Endodermal cell (in vitro differentiated cells): Measurements from ENCODE around the gene BAK1. TPM values are rescaled to one million over a fixed set of nuclear protein-coding genes. Genes with fewer than 3 reads are reported as not detected.
A peak's percentile ranks its signal among the peaks of the same experiment; 100 is the strongest.

ENCODE experiments used
- DNase-seq: peaks from one replicate; pipeline ENCODE4 v3.0.0-alpha.2; 2017
- H3K27ac ChIP-seq: 2 replicates; pipeline ENCODE4 v1.5.1; 2013; ENCODE audit warnings: mild to moderate bottlenecking, low read depth, low read length, moderate library complexity
- H3K27me3 ChIP-seq: 2 replicates; pipeline ENCODE4 v1.6.1; 2013; ENCODE audit warnings: mild to moderate bottlenecking, low read length, moderate library complexity; ENCODE audit not compliant: insufficient read depth, control insufficient read depth, poor library complexity, severe bottlenecking
- H3K36me3 ChIP-seq: 2 replicates; pipeline ENCODE4 v1.7.0; 2013; ENCODE audit warnings: mild to moderate bottlenecking, low read length, moderate library complexity; ENCODE audit not compliant: control insufficient read depth, insufficient read depth
- H3K4me1 ChIP-seq: one replicate; pipeline ENCODE4 v1.7.0; 2013; ENCODE audit warnings: low read length; ENCODE audit not compliant: control insufficient read depth, insufficient read depth
- H3K4me3 ChIP-seq: 2 replicates; pipeline ENCODE4 v1.5.1; 2013; ENCODE audit warnings: mild to moderate bottlenecking, low read length, moderate library complexity
- H3K9ac ChIP-seq: 2 replicates; pipeline ENCODE4 v1.6.1; 2013; ENCODE audit warnings: mild to moderate bottlenecking, low read length, moderate library complexity; ENCODE audit not compliant: poor library complexity, severe bottlenecking; ENCODE audit errors: extremely low read depth
- H3K9me3 ChIP-seq: 2 replicates; pipeline ENCODE4 v1.6.1; 2013; ENCODE audit warnings: mild to moderate bottlenecking, low read length, moderate library complexity; ENCODE audit not compliant: control insufficient read depth
- H3K27ac Mint-ChIP-seq: 2 replicates; pipeline ENCODE4 v1.8.0; 2020; ENCODE audit warnings: mixed read lengths
- H3K27me3 Mint-ChIP-seq: 2 replicates; pipeline ENCODE4 v1.8.0; 2021; ENCODE audit warnings: mild to moderate bottlenecking, mixed read lengths; ENCODE audit not compliant: insufficient read depth
- H3K36me3 Mint-ChIP-seq: 2 replicates; pipeline ENCODE4 v1.8.0; 2020; ENCODE audit warnings: low read depth, mixed read lengths
- H3K4me1 Mint-ChIP-seq: 2 replicates; pipeline ENCODE4 v1.8.0; 2020; ENCODE audit warnings: mixed read lengths
- H3K4me3 Mint-ChIP-seq: 2 replicates; pipeline ENCODE4 v1.8.0; 2020; ENCODE audit warnings: mild to moderate bottlenecking, moderate library complexity, mixed read lengths
- H3K9me3 Mint-ChIP-seq: 2 replicates; pipeline ENCODE4 v1.8.0; 2020; ENCODE audit warnings: mild to moderate bottlenecking, mixed read lengths
- CTCF ChIP-seq: fragments of 200-600 bp; sonication (generic); conservative IDR thresholded peaks from 2 replicates; pipeline ENCODE4 v1.5.0; 2021; ENCODE audit warnings: antibody characterized with exemption, mild to moderate bottlenecking
- WGBS, 2 experiments: methylation state at CpG; one replicate each; pipeline versions ENCODE4 v1.1.5 to v1.1.7; 2013; ENCODE audit warnings: missing lambda C conversion rate in 2 of 2, mixed read lengths in 1 of 2; ENCODE audit not compliant: insufficient coverage in 1 of 2, insufficient read length in 1 of 2; 5-methylcytosine and 5-hydroxymethylcytosine counted together
- total RNA-seq, 2 donors: library from RNA; stranded (reverse); fragmentation: NEBNext Ultra II Directional in 1 of 2; extraction: Animal tissue kit (Norgen Biotek cat#: 25700) in 1 of 2; gene quantifications; 2 replicates in 1 of 2; 3 replicates in 1 of 2; pipeline ENCODE4 v1.2.1, GENCODE V29; 2021

Gene BAK1
- total RNA-seq, 2 donors from 2014 or later: 39.9 to 41.2 TPM

- Histone ChIP-seq H3K9me3 (no peaks in the 10 kb centered on the region), H3K36me3 (no peaks in the 10 kb centered on the region), H3K4me3 (no peak overlapping the region), H3K27me3 (peaks cover 20% of the 10 kb centered on the region), H3K27ac (no peak overlapping the region), H3K4me1 (no peaks in the 10 kb centered on the region), H3K9ac (no peak overlapping the region)
- no peak for TF ChIP-seq CTCF
- H3K4me1 Mint-ChIP-seq: peaks cover 41% of the 10 kb centered on the region
- H3K27ac Mint-ChIP-seq: no peak overlapping the region
- no peak overlapping the region for H3K4me3 Mint-ChIP-seq
- peaks cover 6% of the 10 kb centered on the region for H3K27me3 Mint-ChIP-seq
- H3K36me3 Mint-ChIP-seq: peaks cover 9% of the 10 kb centered on the region
- no peaks in the 10 kb centered on the region for H3K9me3 Mint-ChIP-seq
- DNase-seq: no peak
- 95 to 100% methylated on average over 3 to 4 of the region's 4 CpGs for WGBS, 2 experiments
These were observed 44.8 kb upstream of the BAK1 start for GRCh38 chr6:33624856-33625255.

- Mint-ChIP-seq H3K27me3 (peaks cover 10% of the 10 kb centered on the region), H3K27ac (peak overlapping the region; percentile 35), H3K9me3 (no peaks in the 10 kb centered on the region), H3K36me3 (peaks cover 9% of the 10 kb centered on the region), H3K4me1 (peaks cover 44% of the 10 kb centered on the region), H3K4me3 (peak overlapping the region; percentile 79)
- no peak for DNase-seq
- H3K27ac ChIP-seq: no peak overlapping the region
- H3K4me1 ChIP-seq: no peaks in the 10 kb centered on the region
- H3K9ac ChIP-seq: no peak overlapping the region
- no peak overlapping the region for H3K4me3 ChIP-seq
- no peaks in the 10 kb centered on the region for H3K9me3 ChIP-seq
- no peaks in the 10 kb centered on the region for H3K36me3 ChIP-seq
- 88 to 90% methylated on average over 6 of the region's 6 CpGs for WGBS, 2 experiments
- peaks cover 30% of the 10 kb centered on the region for H3K27me3 ChIP-seq
- TF ChIP-seq CTCF: no peak
These were observed 43.9 kb upstream of the BAK1 start for GRCh38 chr6:33623895-33624381.

- H3K9ac ChIP-seq: no peak overlapping the region
- H3K4me3 Mint-ChIP-seq: peak overlapping the region; percentile 79
- no peaks in the 10 kb centered on the region for H3K4me1 ChIP-seq
- H3K9me3 ChIP-seq: no peaks in the 10 kb centered on the region
- TF ChIP-seq CTCF: no peak
- peaks cover 37% of the 10 kb centered on the region for H3K4me1 Mint-ChIP-seq
- H3K36me3 ChIP-seq: no peaks in the 10 kb centered on the region
- no peak overlapping the region for H3K27ac ChIP-seq
- H3K27ac Mint-ChIP-seq: peak overlapping the region; percentile 37
- peaks cover 19% of the 10 kb centered on the region for H3K27me3 Mint-ChIP-seq
- H3K4me3 ChIP-seq: peak overlapping the region; percentile 83
- H3K27me3 ChIP-seq: peaks cover 33% of the 10 kb centered on the region
- H3K9me3 Mint-ChIP-seq: no peaks in the 10 kb centered on the region
- no peak for DNase-seq
- peaks cover 9% of the 10 kb centered on the region for H3K36me3 Mint-ChIP-seq
- WGBS, 2 experiments: 65 to 70% methylated on average over 3 to 12 of the region's 12 CpGs
These were observed 42.7 kb upstream of the BAK1 start for GRCh38 chr6:33622456-33623431.
